Measurements from ENCODE around the gene EEF1AKMT1. TPM values are rescaled to one million over a fixed set of nuclear protein-coding genes. Genes with fewer than 3 reads are reported as not detected.

The EEF1AKMT1 gene
- total RNA-seq, 2 donors from 2014 or later = 3.3 to 7.0 TPM

- peaks cover 0 to 13% of the 10 kb centered on the region in 2 donors for H3K27me3 ChIP-seq
- TF ChIP-seq CTCF (IDR thresholded peaks at IDR 0.05) (no peak), POLR2A (IDR thresholded peaks at IDR 0.05) (no peak)
- H3K9me3 ChIP-seq = no peaks in the 10 kb centered on the region
- no peak overlapping the region for H3K27ac ChIP-seq
- H3K4me3 ChIP-seq = no peak overlapping the region
- DNase-seq (no peak), ATAC-seq (no peak)
- no peaks in the 10 kb centered on the region for H3K36me3 ChIP-seq (replicated peaks in 1 of 2; ENCODE audit: insufficient read depth in 1 of 2, low read depth in 2 of 2)
- intact Hi-C loops (cut with DNase I) = loop anchor here (10.0 kb wide), 1 partner anchor 106 kb away; no protein-coding TSS in a partner anchor
- 79 to 87% methylated on average over 12 of the region's 12 CpGs for WGBS, 2 donors
- peaks cover 14% of the 10 kb centered on the region for H3K4me1 ChIP-seq
These were observed 54.7 kb downstream of the EEF1AKMT1 start for GRCh38 chr13:20718958-20719566.

GRCh38 chr13:20717581-20718542 lies 55.9 kb downstream of the EEF1AKMT1 start:
- no peak for ATAC-seq
- H3K27me3 ChIP-seq = peaks cover 0 to 13% of the 10 kb centered on the region in 2 donors
- TF ChIP-seq CTCF (IDR thresholded peaks at IDR 0.05) = no peak
- TF ChIP-seq POLR2A (IDR thresholded peaks at IDR 0.05) = no peak
- whole genome bisulfite sequencing, 2 donors = 85 to 94% methylated on average over 27 to 43 of the region's 44 CpGs
- no peaks in the 10 kb centered on the region for H3K9me3 ChIP-seq
- DNase-seq = no peak
- intact Hi-C loops (cut with DNase I) = loop anchor here (10.0 kb wide), 1 partner anchor 107 kb away; no protein-coding TSS in a partner anchor
- no peak overlapping the region for H3K4me3 ChIP-seq
- peaks cover 19% of the 10 kb centered on the region for H3K4me1 ChIP-seq
- H3K36me3 ChIP-seq (replicated peaks in 1 of 2; ENCODE audit: insufficient read depth in 1 of 2, low read depth in 2 of 2) = no peaks in the 10 kb centered on the region
- H3K27ac ChIP-seq = no peak overlapping the region

- 44 to 61% methylated on average over 15 of the region's 15 CpGs for WGBS, 2 donors
- Histone ChIP-seq H3K27ac (no peak overlapping the region), H3K9me3 (no peaks in the 10 kb centered on the region), H3K4me3 (no peak overlapping the region), H3K4me1 (peaks cover 24% of the 10 kb centered on the region), H3K36me3 (replicated peaks in 1 of 2; ENCODE audit: insufficient read depth in 1 of 2, low read depth in 2 of 2) (no peaks in the 10 kb centered on the region), H3K27me3 (peaks cover 0 to 11% of the 10 kb centered on the region in 2 donors)
- DNase-seq (no peak), ATAC-seq (no peak)
- no peak for TF ChIP-seq CTCF (IDR thresholded peaks at IDR 0.05)
- TF ChIP-seq POLR2A (IDR thresholded peaks at IDR 0.05) = no peak
- intact Hi-C loops (cut with DNase I) = loop anchor here (10.0 kb wide), 1 partner anchor 108 kb away; no protein-coding TSS in a partner anchor
These were observed 56.8 kb downstream of the EEF1AKMT1 start for GRCh38 chr13:20716951-20717350.

- no peak overlapping the region for H3K27ac ChIP-seq
- H3K27me3 ChIP-seq = no peaks in the 10 kb centered on the region
- DNase-seq (no peak), ATAC-seq (no peak)
- H3K4me3 ChIP-seq = no peak overlapping the region
- 61 to 62% methylated on average over 6 of the region's 6 CpGs for WGBS, 2 donors
- intact Hi-C loops (cut with DNase I) = loop anchor here (10.0 kb wide), 1 partner anchor 109 kb away; no protein-coding TSS in a partner anchor
- TF ChIP-seq CTCF (IDR thresholded peaks at IDR 0.05) = no peak
- no peak for TF ChIP-seq POLR2A (IDR thresholded peaks at IDR 0.05)
- no peaks in the 10 kb centered on the region for H3K36me3 ChIP-seq (replicated peaks in 1 of 2; ENCODE audit: insufficient read depth in 1 of 2, low read depth in 2 of 2)
- peaks cover 14% of the 10 kb centered on the region for H3K4me1 ChIP-seq
- H3K9me3 ChIP-seq = no peaks in the 10 kb centered on the region
These were observed 58.4 kb downstream of the EEF1AKMT1 start for GRCh38 chr13:20715330-20715712.
